ENCODE results near the gene LDLRAD3.

LDLRAD3 gene

DNA sequence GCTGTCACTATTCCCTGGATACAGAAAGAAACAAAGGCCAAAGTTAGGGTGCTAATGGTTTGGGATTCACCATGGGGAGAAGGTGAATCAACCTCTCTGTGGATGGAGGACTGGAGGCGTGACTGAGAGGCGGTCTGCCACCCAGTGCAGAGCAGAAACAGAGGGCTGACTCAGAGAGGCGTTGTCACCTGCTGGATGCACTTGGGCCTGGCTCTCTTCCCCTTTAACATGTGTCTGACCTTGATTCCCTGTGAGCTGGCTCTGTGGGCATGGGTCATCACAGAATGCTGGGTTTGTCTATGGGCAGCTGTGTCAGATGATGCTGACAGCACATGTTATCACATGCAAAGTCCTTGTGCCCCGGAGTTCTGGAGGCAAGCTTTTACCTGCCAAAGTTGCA, 75.9 kb downstream of the LDLRAD3 start:
- no peak for DNase-seq (ENCODE audit: low read depth)
- no peak overlapping the region for H3K4me3 ChIP-seq (ENCODE audit: low read depth, low read length)
- TF ChIP-seq, protein P1, sequence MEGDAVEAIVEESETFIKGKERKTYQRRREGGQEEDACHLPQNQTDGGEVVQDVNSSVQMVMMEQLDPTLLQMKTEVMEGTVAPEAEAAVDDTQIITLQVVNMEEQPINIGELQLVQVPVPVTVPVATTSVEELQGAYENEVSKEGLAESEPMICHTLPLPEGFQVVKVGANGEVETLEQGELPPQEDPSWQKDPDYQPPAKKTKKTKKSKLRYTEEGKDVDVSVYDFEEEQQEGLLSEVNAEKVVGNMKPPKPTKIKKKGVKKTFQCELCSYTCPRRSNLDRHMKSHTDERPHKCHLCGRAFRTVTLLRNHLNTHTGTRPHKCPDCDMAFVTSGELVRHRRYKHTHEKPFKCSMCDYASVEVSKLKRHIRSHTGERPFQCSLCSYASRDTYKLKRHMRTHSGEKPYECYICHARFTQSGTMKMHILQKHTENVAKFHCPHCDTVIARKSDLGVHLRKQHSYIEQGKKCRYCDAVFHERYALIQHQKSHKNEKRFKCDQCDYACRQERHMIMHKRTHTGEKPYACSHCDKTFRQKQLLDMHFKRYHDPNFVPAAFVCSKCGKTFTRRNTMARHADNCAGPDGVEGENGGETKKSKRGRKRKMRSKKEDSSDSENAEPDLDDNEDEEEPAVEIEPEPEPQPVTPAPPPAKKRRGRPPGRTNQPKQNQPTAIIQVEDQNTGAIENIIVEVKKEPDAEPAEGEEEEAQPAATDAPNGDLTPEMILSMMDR (conservative IDR thresholded peaks at IDR 0.05; ENCODE audit: low read depth, low read length) = no peak

DNA sequence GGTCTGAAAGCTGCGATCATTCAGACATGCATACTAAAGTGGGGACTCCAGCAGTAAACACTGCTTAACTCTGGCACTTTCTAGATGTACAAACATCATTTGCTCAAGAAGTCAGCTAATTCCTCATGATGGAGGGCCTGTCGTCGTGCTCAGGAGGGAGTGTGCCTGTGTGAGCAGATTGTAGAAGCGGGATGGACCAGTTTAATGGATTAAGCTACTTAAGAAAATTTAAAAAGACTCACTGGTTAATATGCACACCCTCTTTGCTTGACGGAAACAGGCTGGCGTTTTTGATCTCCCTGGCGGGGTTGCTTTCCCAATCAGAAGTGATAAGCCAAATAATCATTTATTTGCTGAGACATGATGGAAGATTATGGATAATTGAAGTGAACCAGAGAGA, 79.0 kb downstream of the LDLRAD3 start:
- DNase-seq (ENCODE audit: low read depth) = no peak
- TF ChIP-seq, protein P1 (conservative IDR thresholded peaks at IDR 0.05; ENCODE audit: low read depth, low read length) = no peak
- H3K4me3 ChIP-seq (ENCODE audit: low read depth, low read length) = no peak overlapping the region

DNA sequence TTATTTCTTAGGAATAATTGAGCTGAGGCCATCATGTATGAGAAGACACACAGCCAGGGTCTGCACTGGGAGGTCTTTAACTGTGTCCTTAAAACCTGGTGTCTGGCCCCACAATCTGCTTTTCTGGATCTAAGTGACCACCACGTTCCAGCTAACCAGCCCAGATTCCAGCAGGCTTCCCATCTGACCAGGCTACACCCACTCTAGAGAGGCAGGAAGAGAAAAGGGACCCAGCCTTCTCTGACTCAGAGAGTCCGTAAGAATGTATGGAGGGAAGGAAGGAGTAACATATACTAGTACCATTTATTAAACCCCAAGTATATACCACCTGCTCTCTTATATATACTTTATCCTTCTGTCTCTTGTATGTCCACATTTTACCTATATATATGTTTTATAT, 80.1 kb downstream of the LDLRAD3 start:
- TF ChIP-seq, protein P1 (conservative IDR thresholded peaks at IDR 0.05; ENCODE audit: low read depth, low read length) = no peak
- DNase-seq (ENCODE audit: low read depth) = peak; percentile 39
- no peak overlapping the region for H3K4me3 ChIP-seq (ENCODE audit: low read depth, low read length)

DNA sequence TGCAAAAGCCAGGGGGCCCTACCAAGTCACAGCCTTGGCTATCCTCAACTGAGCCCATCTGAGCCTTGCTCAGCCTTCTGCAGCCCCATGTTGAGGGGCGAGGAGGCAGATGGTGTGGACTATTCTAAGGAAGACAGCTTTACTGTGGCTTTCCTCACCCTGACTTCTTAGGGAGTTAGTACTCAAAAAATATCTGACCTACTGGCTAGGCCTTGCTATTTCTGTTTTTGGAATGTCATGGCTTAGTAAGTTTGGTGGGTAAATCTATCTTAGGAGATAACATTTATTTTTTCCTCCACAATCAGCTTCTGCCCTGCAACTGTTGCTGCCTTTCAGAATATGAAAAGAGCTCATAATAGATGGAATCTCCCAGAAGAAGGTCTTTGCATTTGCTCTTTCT, 80.9 kb downstream of the LDLRAD3 start:
- TF ChIP-seq, protein P1 (conservative IDR thresholded peaks at IDR 0.05; ENCODE audit: low read depth, low read length) = no peak
- H3K4me3 ChIP-seq (ENCODE audit: low read depth, low read length) = no peak overlapping the region
- no peak for DNase-seq (ENCODE audit: low read depth)

DNA sequence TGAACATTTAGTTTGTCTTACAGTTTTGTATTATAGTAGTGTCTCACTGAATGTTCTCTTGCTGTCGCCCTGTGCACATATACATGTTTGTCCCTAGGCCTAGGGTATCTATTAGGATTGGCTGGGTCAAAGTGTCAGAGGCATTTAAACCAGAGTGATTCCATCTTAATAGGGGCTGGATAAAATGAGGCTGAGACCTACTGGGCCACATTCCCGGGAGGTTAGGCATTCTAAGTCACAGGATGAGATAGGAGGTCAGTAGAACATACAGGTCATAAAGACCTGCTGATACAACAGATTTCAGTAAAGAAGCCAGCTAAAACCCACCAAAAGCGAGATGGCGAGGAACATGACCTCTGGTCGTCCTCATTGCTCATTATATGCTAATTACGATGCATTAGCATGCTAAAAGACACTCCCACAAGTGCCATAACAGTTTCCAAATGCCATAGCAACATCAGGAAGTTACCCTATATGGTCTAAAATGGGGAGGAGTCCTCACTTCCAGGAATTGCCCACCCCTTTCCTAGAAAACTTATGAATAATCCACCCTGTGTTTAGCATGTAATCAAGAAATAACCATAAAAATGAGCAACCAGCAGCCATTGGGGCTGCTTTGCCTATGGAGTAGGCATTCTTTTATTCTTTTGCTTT, 82.6 kb downstream of the LDLRAD3 start:
- no peak for DNase-seq (ENCODE audit: low read depth)
- H3K4me3 ChIP-seq (ENCODE audit: low read depth, low read length) = no peak overlapping the region
- TF ChIP-seq, protein P1 (conservative IDR thresholded peaks at IDR 0.05; ENCODE audit: low read depth, low read length) = no peak

DNA sequence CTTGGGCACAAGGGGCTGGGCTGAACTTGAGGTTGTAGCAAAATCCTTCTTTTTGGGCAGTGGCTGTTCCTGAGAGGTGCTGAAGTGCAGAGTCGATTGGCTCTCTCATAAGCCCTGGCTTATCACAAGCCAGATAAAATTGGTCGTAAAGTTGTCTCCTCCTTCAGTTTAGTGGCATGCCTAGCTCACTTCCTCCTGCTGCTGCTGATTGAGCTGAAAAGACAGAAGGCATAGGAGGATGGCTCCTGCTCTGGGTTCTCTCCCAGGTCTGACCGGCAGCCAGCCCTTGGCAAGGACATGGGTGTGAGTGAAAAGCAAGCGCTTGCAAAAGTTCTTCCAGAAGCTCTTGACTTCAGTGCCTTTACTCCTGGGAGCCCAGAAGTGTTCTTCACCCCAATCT, 83.9 kb downstream of the LDLRAD3 start:
- H3K4me3 ChIP-seq (ENCODE audit: low read depth, low read length) = no peak overlapping the region
- DNase-seq (ENCODE audit: low read depth) = no peak
- TF ChIP-seq, protein P1 (conservative IDR thresholded peaks at IDR 0.05; ENCODE audit: low read depth, low read length) = no peak

DNA sequence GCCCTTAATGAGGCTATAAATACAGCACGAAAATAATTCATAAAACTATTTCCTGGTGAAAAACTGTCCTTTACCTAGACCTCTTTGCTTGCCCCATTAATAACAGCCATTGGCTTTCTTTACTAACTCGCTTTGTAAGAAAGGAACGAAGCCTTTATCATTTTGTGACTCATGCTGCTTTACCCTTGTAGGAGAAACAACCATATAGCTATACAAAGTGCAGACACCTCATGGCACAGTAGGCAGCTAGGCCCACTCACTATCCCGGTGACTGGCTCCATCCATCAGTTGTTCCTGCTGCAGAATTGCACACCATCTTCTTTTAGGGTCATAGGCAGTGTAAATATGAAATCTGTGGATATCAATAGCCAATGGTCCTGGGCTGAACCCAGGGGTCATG, 85.8 kb downstream of the LDLRAD3 start:
- H3K4me3 ChIP-seq (ENCODE audit: low read depth, low read length) = no peak overlapping the region
- DNase-seq (ENCODE audit: low read depth) = no peak
- TF ChIP-seq, protein P1 (conservative IDR thresholded peaks at IDR 0.05; ENCODE audit: low read depth, low read length) = no peak

Data from choroid plexus epithelial cell (primary cell).